Activated naive CD4-positive, alpha-beta T cell treated with anti-CD3 and anti-CD28 coated beads, Interleukin-2, amount 10 ng/mL, durations not matched to agents 7 days and 5 days (primary cell): ENCODE data around the gene SPATA12.

Experiments
- CTCF ChIA-PET: fragments of 350-600 bp; sonication (Branson Sonifier 250); formaldehyde crosslinking; loops from one replicate; lab custom pipeline; 2021; ENCODE audit warnings: antibody characterized with exemption; lab: Charles Lee
- DNase-seq: peaks from one replicate; pipeline ENCODE4 v3.0.0-alpha.2; 2020
- H3K27ac Mint-ChIP-seq: one replicate; pipeline ENCODE4 v1.8.0; 2021; ENCODE audit warnings: mild to moderate bottlenecking, moderate library complexity, mixed read lengths
- H3K27me3 Mint-ChIP-seq: one replicate; pipeline ENCODE4 v1.8.0; 2021; ENCODE audit warnings: mild to moderate bottlenecking, mixed read lengths
- H3K36me3 Mint-ChIP-seq: one replicate; pipeline ENCODE4 v1.8.0; 2021; ENCODE audit warnings: mixed read lengths
- H3K4me1 Mint-ChIP-seq: one replicate; pipeline ENCODE4 v1.8.0; 2021; ENCODE audit warnings: mixed read lengths
- H3K4me3 Mint-ChIP-seq: one replicate; pipeline ENCODE4 v1.8.0; 2021; ENCODE audit warnings: mild to moderate bottlenecking, moderate library complexity, mixed read lengths
- H3K9me3 Mint-ChIP-seq: one replicate; pipeline ENCODE4 v1.8.0; 2021; ENCODE audit warnings: mixed read lengths

The SPATA12 gene

GRCh38 chr3:57098418-57099310 is 38.2 kb downstream of the SPATA12 start:
- CTCF ChIA-PET: no interaction called here
- peaks cover 29% of the 10 kb centered on the region for H3K27me3 Mint-ChIP-seq
- no peaks in the 10 kb centered on the region for H3K4me1 Mint-ChIP-seq
- DNase-seq: no peak
- H3K4me3 Mint-ChIP-seq: no peak overlapping the region
- H3K9me3 Mint-ChIP-seq: no peaks in the 10 kb centered on the region
- H3K36me3 Mint-ChIP-seq: no peaks in the 10 kb centered on the region
- H3K27ac Mint-ChIP-seq: no peak overlapping the region

GRCh38 chr3:57100046-57100695 is 39.7 kb downstream of the SPATA12 start:
- H3K9me3 Mint-ChIP-seq: no peaks in the 10 kb centered on the region
- DNase-seq: peak; percentile 73
- no peak overlapping the region for H3K27ac Mint-ChIP-seq
- CTCF ChIA-PET: interaction anchor here (0.7 to 2.3 kb wide), 15 partner anchors 11 to 756 kb away, joined by 3 to 18 read pairs (median 4); partner anchors contain the start of gene SPATA12
- H3K36me3 Mint-ChIP-seq: no peaks in the 10 kb centered on the region
- no peaks in the 10 kb centered on the region for H3K4me1 Mint-ChIP-seq
- peaks cover 17% of the 10 kb centered on the region for H3K27me3 Mint-ChIP-seq
- no peak overlapping the region for H3K4me3 Mint-ChIP-seq

GRCh38 chr3:57105585-57105984 is 45.1 kb downstream of the SPATA12 start:
- no peaks in the 10 kb centered on the region for H3K9me3 Mint-ChIP-seq
- no peak overlapping the region for H3K4me3 Mint-ChIP-seq
- no peak overlapping the region for H3K27ac Mint-ChIP-seq
- H3K36me3 Mint-ChIP-seq: no peaks in the 10 kb centered on the region
- CTCF ChIA-PET: no interaction called here
- no peaks in the 10 kb centered on the region for H3K4me1 Mint-ChIP-seq
- peaks cover 5% of the 10 kb centered on the region for H3K27me3 Mint-ChIP-seq
- no peak for DNase-seq

GRCh38 chr3:57108684-57109083 is 48.2 kb downstream of the SPATA12 start:
- Mint-ChIP-seq H3K4me3 (no peak overlapping the region), H3K9me3 (no peaks in the 10 kb centered on the region), H3K27me3 (peaks cover 4% of the 10 kb centered on the region), H3K27ac (no peak overlapping the region), H3K4me1 (no peaks in the 10 kb centered on the region), H3K36me3 (no peaks in the 10 kb centered on the region)
- no peak for DNase-seq
- CTCF ChIA-PET: no interaction called here

GRCh38 chr3:57109437-57110199 is 49.2 kb downstream of the SPATA12 start:
- no peak for DNase-seq
- Mint-ChIP-seq H3K27ac (no peak overlapping the region), H3K4me1 (no peaks in the 10 kb centered on the region), H3K9me3 (no peaks in the 10 kb centered on the region), H3K27me3 (peaks cover 4% of the 10 kb centered on the region), H3K4me3 (no peak overlapping the region), H3K36me3 (no peaks in the 10 kb centered on the region)
- CTCF ChIA-PET: interaction anchor here (3.9 kb wide), 1 partner anchor 8 kb away, joined by 18 read pairs; no protein-coding TSS in a partner anchor

GRCh38 chr3:57110214-57110613 is 49.8 kb downstream of the SPATA12 start:
- no peaks in the 10 kb centered on the region for H3K9me3 Mint-ChIP-seq
- DNase-seq: no peak
- peaks cover 4% of the 10 kb centered on the region for H3K27me3 Mint-ChIP-seq
- H3K27ac Mint-ChIP-seq: no peak overlapping the region
- CTCF ChIA-PET: interaction anchor here (3.9 kb wide), 1 partner anchor 9 kb away, joined by 18 read pairs; no protein-coding TSS in a partner anchor
- no peaks in the 10 kb centered on the region for H3K4me1 Mint-ChIP-seq
- no peak overlapping the region for H3K4me3 Mint-ChIP-seq
- H3K36me3 Mint-ChIP-seq: no peaks in the 10 kb centered on the region

DNA sequence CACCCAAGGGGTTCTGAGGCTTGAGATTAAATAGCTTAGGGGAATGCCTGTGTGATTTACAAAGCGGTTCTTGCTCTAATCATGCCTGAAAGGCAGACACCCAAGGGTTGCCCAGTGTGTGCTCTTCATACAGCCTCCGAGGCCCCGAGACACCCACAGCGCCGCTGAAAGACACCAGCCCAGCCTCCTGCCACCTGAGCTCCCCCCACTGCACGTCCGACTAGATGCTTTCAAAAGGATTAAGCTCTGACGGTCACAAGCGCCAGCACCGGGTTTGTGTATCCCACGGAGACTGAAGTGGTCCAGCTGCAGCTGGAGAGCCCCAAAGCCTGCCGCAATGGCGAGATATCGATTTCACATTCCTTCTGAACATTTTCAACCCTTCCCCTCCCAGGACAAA is 50.3 kb downstream of the SPATA12 start:
- no peak for DNase-seq
- no peak overlapping the region for H3K27ac Mint-ChIP-seq
- H3K4me1 Mint-ChIP-seq: no peaks in the 10 kb centered on the region
- H3K4me3 Mint-ChIP-seq: no peak overlapping the region
- CTCF ChIA-PET: interaction anchor here (3.9 kb wide), 1 partner anchor 10 kb away, joined by 18 read pairs; no protein-coding TSS in a partner anchor
- no peaks in the 10 kb centered on the region for H3K36me3 Mint-ChIP-seq
- no peaks in the 10 kb centered on the region for H3K9me3 Mint-ChIP-seq
- H3K27me3 Mint-ChIP-seq: peaks cover 10% of the 10 kb centered on the region

GRCh38 chr3:57112206-57112605 is 51.7 kb downstream of the SPATA12 start:
- no peak overlapping the region for H3K4me3 Mint-ChIP-seq
- H3K27ac Mint-ChIP-seq: no peak overlapping the region
- no peaks in the 10 kb centered on the region for H3K36me3 Mint-ChIP-seq
- H3K4me1 Mint-ChIP-seq: no peaks in the 10 kb centered on the region
- no peak for DNase-seq
- peaks cover 10% of the 10 kb centered on the region for H3K27me3 Mint-ChIP-seq
- no peaks in the 10 kb centered on the region for H3K9me3 Mint-ChIP-seq
- CTCF ChIA-PET: interaction anchor here (3.9 kb wide), 1 partner anchor 11 kb away, joined by 18 read pairs; no protein-coding TSS in a partner anchor

DNA sequence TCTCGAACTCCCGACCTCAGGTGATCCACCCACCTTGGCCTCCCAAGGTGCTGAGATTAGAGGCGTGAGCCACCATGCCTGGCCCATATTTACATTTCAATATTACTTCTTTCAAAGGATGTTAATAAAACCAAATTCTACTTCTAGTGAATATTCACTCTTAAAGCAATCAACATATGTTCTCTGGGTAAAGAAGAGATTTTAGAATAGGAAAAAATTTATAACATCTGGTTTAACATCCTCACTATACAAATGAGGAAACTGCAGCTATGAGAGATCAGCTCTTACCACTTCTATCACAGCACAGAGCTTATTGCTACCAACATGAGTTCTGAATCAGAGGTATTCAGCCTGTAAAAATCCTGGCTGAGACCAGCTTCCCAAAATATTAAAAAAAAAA is 56.0 kb downstream of the SPATA12 start:
- H3K4me1 Mint-ChIP-seq: no peaks in the 10 kb centered on the region
- H3K27me3 Mint-ChIP-seq: peaks cover 13% of the 10 kb centered on the region
- CTCF ChIA-PET: interaction anchor here (0.7 to 1.5 kb wide), 4 partner anchors 8 to 281 kb away, joined by 3 to 5 read pairs (median 4); no protein-coding TSS in a partner anchor
- H3K36me3 Mint-ChIP-seq: no peaks in the 10 kb centered on the region
- no peaks in the 10 kb centered on the region for H3K9me3 Mint-ChIP-seq
- H3K27ac Mint-ChIP-seq: no peak overlapping the region
- no peak for DNase-seq
- H3K4me3 Mint-ChIP-seq: no peak overlapping the region

DNA sequence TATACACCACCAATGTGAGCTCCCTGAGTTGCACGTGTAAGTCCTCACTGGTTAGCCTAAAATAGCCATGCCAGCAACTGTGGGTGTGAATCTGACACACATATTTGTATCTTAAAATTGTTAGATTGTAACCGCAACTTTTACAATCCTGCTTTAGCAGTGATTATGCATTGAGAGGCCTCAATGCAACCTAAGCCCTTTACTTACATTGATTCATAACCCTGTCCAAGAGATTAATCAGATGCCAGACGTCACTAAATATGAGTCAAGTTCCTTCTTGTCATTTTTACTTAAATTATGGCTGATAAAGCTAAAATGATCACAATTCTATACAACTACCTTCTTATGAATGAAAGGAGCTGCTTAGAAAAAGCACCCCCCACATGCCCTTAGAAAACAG is 57.8 kb downstream of the SPATA12 start:
- CTCF ChIA-PET: no interaction called here
- Mint-ChIP-seq H3K9me3 (no peaks in the 10 kb centered on the region), H3K4me1 (no peaks in the 10 kb centered on the region), H3K27ac (no peak overlapping the region), H3K27me3 (peaks cover 16% of the 10 kb centered on the region), H3K4me3 (no peak overlapping the region), H3K36me3 (no peaks in the 10 kb centered on the region)
- DNase-seq: no peak

DNA sequence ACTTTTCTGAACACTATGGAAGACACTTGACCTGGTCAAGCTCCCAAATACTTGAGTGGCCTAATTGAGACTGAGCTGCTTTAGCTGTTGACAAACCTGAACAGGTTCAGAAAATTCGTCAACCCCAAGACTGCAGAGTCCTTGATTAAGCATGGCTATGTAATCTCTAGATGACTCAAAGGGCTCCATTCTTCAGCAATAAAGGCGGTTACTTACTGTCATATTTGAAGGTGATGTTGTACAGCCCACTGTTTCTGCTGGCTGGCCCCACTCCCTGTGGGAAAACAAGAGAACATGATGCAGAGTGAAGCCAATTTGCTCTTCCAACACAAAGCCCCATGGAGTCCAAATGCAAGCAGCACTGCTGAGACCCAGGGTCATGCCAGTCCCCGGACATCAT is 59.6 kb downstream of the SPATA12 start:
- Mint-ChIP-seq H3K9me3 (no peaks in the 10 kb centered on the region), H3K4me1 (no peaks in the 10 kb centered on the region), H3K27ac (no peak overlapping the region), H3K4me3 (no peak overlapping the region), H3K27me3 (peaks cover 18% of the 10 kb centered on the region), H3K36me3 (no peaks in the 10 kb centered on the region)
- CTCF ChIA-PET: no interaction called here
- DNase-seq: no peak

GRCh38 chr3:57120451-57121174 is 60.1 kb downstream of the SPATA12 start:
- peaks cover 14% of the 10 kb centered on the region for H3K27me3 Mint-ChIP-seq
- no peaks in the 10 kb centered on the region for H3K9me3 Mint-ChIP-seq
- no peaks in the 10 kb centered on the region for H3K4me1 Mint-ChIP-seq
- no peaks in the 10 kb centered on the region for H3K36me3 Mint-ChIP-seq
- no peak overlapping the region for H3K27ac Mint-ChIP-seq
- H3K4me3 Mint-ChIP-seq: no peak overlapping the region
- no peak for DNase-seq
- CTCF ChIA-PET: no interaction called here
